ENCODE measurements around the gene STAP1. TPM values are rescaled to one million over a fixed set of nuclear protein-coding genes. Genes with fewer than 3 reads are reported as not detected.

STAP1 gene
- total RNA-seq (ENCODE audit: unreplicated experiment) = not detected
- long read RNA-seq = 0 reads

- Mint-ChIP-seq H3K4me1 (ENCODE audit: low read depth, unreplicated experiment) (no peaks in the 10 kb centered on the region), H3K27me3 (ENCODE audit: unreplicated experiment) (no peaks in the 10 kb centered on the region), H3K9me3 (ENCODE audit: unreplicated experiment) (no peaks in the 10 kb centered on the region), H3K4me3 (ENCODE audit: unreplicated experiment) (no peak within 1 kb of the TSS), H3K27ac (ENCODE audit: unreplicated experiment) (no peak within 1 kb of the TSS), H3K36me3 (ENCODE audit: unreplicated experiment) (no peaks in the 10 kb centered on the region)
- no peak for DNase-seq
- TF ChIP-seq CTCF (IDR thresholded peaks at IDR 0.05; ENCODE audit: partially characterized antibody, unreplicated experiment) = no peak
These were observed at the start of gene STAP1 for GRCh38 chr4:67558493-67558892. TSS of gene STAP1 (plus strand) at chr4:67558727. CDS start at chr4:67558810, 83 bp downstream.

- no peaks in the 10 kb centered on the region for H3K27me3 Mint-ChIP-seq (ENCODE audit: unreplicated experiment)
- no peak for TF ChIP-seq CTCF (IDR thresholded peaks at IDR 0.05; ENCODE audit: partially characterized antibody, unreplicated experiment)
- no peaks in the 10 kb centered on the region for H3K9me3 Mint-ChIP-seq (ENCODE audit: unreplicated experiment)
- H3K27ac Mint-ChIP-seq (ENCODE audit: unreplicated experiment) = no peak overlapping the region
- H3K4me1 Mint-ChIP-seq (ENCODE audit: low read depth, unreplicated experiment) = peaks cover 20% of the 10 kb centered on the region
- DNase-seq = no peak
- no peaks in the 10 kb centered on the region for H3K36me3 Mint-ChIP-seq (ENCODE audit: unreplicated experiment)
- H3K4me3 Mint-ChIP-seq (ENCODE audit: unreplicated experiment) = no peak overlapping the region
These were observed 46.0 kb upstream of the STAP1 start for GRCh38 chr4:67512501-67512900.

- H3K4me3 Mint-ChIP-seq (ENCODE audit: unreplicated experiment) = no peak overlapping the region
- H3K9me3 Mint-ChIP-seq (ENCODE audit: unreplicated experiment) = peaks cover 2% of the 10 kb centered on the region
- no peak for DNase-seq
- TF ChIP-seq CTCF (IDR thresholded peaks at IDR 0.05; ENCODE audit: partially characterized antibody, unreplicated experiment) = no peak
- no peaks in the 10 kb centered on the region for H3K27me3 Mint-ChIP-seq (ENCODE audit: unreplicated experiment)
- no peak overlapping the region for H3K27ac Mint-ChIP-seq (ENCODE audit: unreplicated experiment)
- peaks cover 3% of the 10 kb centered on the region for H3K4me1 Mint-ChIP-seq (ENCODE audit: low read depth, unreplicated experiment)
- H3K36me3 Mint-ChIP-seq (ENCODE audit: unreplicated experiment) = no peaks in the 10 kb centered on the region
These were observed 38.4 kb upstream of the STAP1 start for GRCh38 chr4:67520141-67520540.

- no peak for DNase-seq
These were observed 37.0 kb upstream of the STAP1 start for GRCh38 chr4:67521506-67521905.

GRCh38 chr4:67522230-67522629, 36.3 kb upstream of the STAP1 start:
- DNase-seq = no peak
- Mint-ChIP-seq H3K4me3 (ENCODE audit: unreplicated experiment) (no peak overlapping the region), H3K9me3 (ENCODE audit: unreplicated experiment) (peaks cover 3% of the 10 kb centered on the region), H3K27ac (ENCODE audit: unreplicated experiment) (no peak overlapping the region), H3K27me3 (ENCODE audit: unreplicated experiment) (no peaks in the 10 kb centered on the region), H3K4me1 (ENCODE audit: low read depth, unreplicated experiment) (peaks cover 16% of the 10 kb centered on the region), H3K36me3 (ENCODE audit: unreplicated experiment) (no peaks in the 10 kb centered on the region)
- TF ChIP-seq CTCF (IDR thresholded peaks at IDR 0.05; ENCODE audit: partially characterized antibody, unreplicated experiment) = no peak

More at GRCh38 chr4:67521506-67521905, 37.0 kb upstream of the STAP1 start:
- Mint-ChIP-seq H3K4me1 (ENCODE audit: low read depth, unreplicated experiment) (peaks cover 9% of the 10 kb centered on the region), H3K9me3 (ENCODE audit: unreplicated experiment) (peaks cover 3% of the 10 kb centered on the region), H3K36me3 (ENCODE audit: unreplicated experiment) (no peaks in the 10 kb centered on the region), H3K27me3 (ENCODE audit: unreplicated experiment) (no peaks in the 10 kb centered on the region), H3K4me3 (ENCODE audit: unreplicated experiment) (no peak overlapping the region), H3K27ac (ENCODE audit: unreplicated experiment) (no peak overlapping the region)
- no peak for TF ChIP-seq CTCF (IDR thresholded peaks at IDR 0.05; ENCODE audit: partially characterized antibody, unreplicated experiment)
